Panc1 (cell line): ENCODE results near the gene MINDY4. TPM values are rescaled to one million over a fixed set of nuclear protein-coding genes. Genes with fewer than 3 reads are reported as not detected.

ENCODE experiments used
- ATAC-seq: fragments of 200-7000 bp; cut with Tn5 transposase; 2 replicates; pipeline ENCODE4 v1.9.1; 2020; ENCODE audit warnings: mild to moderate bottlenecking, moderate library complexity
- BruUV-seq: library from RNA; stranded (reverse); fragments of 400-500 nt; replicated peaks from 2 replicates; lab custom pipeline; 2021; lab: Mats Ljungman, UMichigan
- CTCF ChIA-PET: fragments of 300-600 bp; sonication (Branson Sonifier 250); formaldehyde crosslinking; loops from one replicate; lab custom pipeline; 2022; ENCODE audit warnings: antibody characterized with exemption; lab: Charles Lee
- POLR2A ChIA-PET: fragments of 300-600 bp; sonication (Branson Sonifier 250); formaldehyde crosslinking; loops from one replicate; lab custom pipeline; 2022; ENCODE audit warnings: antibody characterized with exemption; lab: Charles Lee
- DNase-seq: peaks from one replicate; pipeline ENCODE4 v3.0.0-alpha.2; 2010; ENCODE audit warnings: low read depth, low spot score
- H3K27ac ChIP-seq: 2 replicates; pipeline ENCODE4 v1.5.1; 2011; ENCODE audit warnings: mild to moderate bottlenecking, low read length, inconsistent platforms
- H3K27me3 ChIP-seq: fragments of 200-500 bp; sonication (Bioruptor generic); 2 replicates; pipeline ENCODE4 v1.6.0; 2014; ENCODE audit warnings: low read length, inconsistent platforms; ENCODE audit not compliant: control insufficient read depth, insufficient read depth
- H3K36me3 ChIP-seq: fragments of 200-500 bp; sonication (Bioruptor generic); 2 replicates; pipeline ENCODE4 v1.5.1; 2014; ENCODE audit warnings: inconsistent platforms, mild to moderate bottlenecking, low read length, moderate library complexity; ENCODE audit not compliant: control insufficient read depth, insufficient read depth
- H3K4me1 ChIP-seq: 2 replicates; pipeline ENCODE4 v1.5.1; 2011; ENCODE audit warnings: inconsistent platforms, mild to moderate bottlenecking, low read length, moderate library complexity; ENCODE audit not compliant: control insufficient read depth, insufficient read depth
- H3K4me3 ChIP-seq, 2 experiments: 2 replicates each; pipeline ENCODE4 v1.5.1; 2011 to 2012; ENCODE audit warnings: low read depth in 2 of 2, low read length in 2 of 2, mild to moderate bottlenecking in 2 of 2, inconsistent platforms in 1 of 2, moderate library complexity in 1 of 2
- H3K9me3 ChIP-seq: fragments of 200-500 bp; sonication (Bioruptor generic); 2 replicates; pipeline ENCODE4 v1.5.1; 2014; ENCODE audit warnings: low read depth, mild to moderate bottlenecking, inconsistent platforms, low read length, moderate library complexity; ENCODE audit not compliant: control insufficient read depth, insufficient read depth
- CTCF ChIP-seq: fragments of 450-650 bp; IDR thresholded peaks from 2 replicates; pipeline ENCODE4 v1.5.1; 2017; ENCODE audit warnings: mild to moderate bottlenecking
- POLR2AphosphoS5 ChIP-seq: IDR thresholded peaks from 2 replicates; pipeline ENCODE4 v1.6.1; 2012; ENCODE audit warnings: mild to moderate bottlenecking, low read depth, low read length, moderate library complexity
- REST ChIP-seq, 2 experiments: IDR thresholded peaks; 2 replicates each; pipeline ENCODE4 v1.6.1; 2011 to 2012; ENCODE audit warnings: low read depth in 2 of 2, control low read depth in 1 of 2, low read length in 1 of 2, mild to moderate bottlenecking in 1 of 2, moderate library complexity in 1 of 2; ENCODE audit not compliant: insufficient read depth in 1 of 2
- SIN3A ChIP-seq: IDR thresholded peaks from 2 replicates; pipeline ENCODE4 v1.6.1; 2012; ENCODE audit warnings: low read depth, mild to moderate bottlenecking, low read length, moderate library complexity, borderline replicate concordance; ENCODE audit not compliant: insufficient read depth
- TCF7L2 ChIP-seq: IDR thresholded peaks from 2 replicates; pipeline ENCODE4 v1.6.1; 2011; ENCODE audit warnings: mild to moderate bottlenecking, low read depth, low read length, inconsistent platforms
- in situ Hi-C: cut with HindIII; loops from 2 replicates; pipeline ENCODE4 v1.10.0; 2016; ENCODE audit warnings: low sequenced_read_pairs, low pct_unique_long_range_greater_than_20kb
- intact Hi-C: fragments of 100-400 bp; cut with micrococcal nuclease; formaldehyde crosslinking; loops from one replicate; pipeline ENCODE4 v1.10.0; 2022; ENCODE audit not compliant: unreplicated experiment
- total RNA-seq: library from RNA; stranded (reverse); gene quantifications from one replicate; pipeline ENCODE4 v1.2.1, GENCODE V29; 2021; ENCODE audit not compliant: unreplicated experiment

MINDY4 gene
- total RNA-seq, 1 experiment from 2014 or later = 6.2 TPM

- in situ Hi-C loops = no loop called here
- ChIA-PET CTCF (no interaction called here), POLR2A (no interaction called here)
- Histone ChIP-seq H3K27me3 (no peaks in the 10 kb centered on the region), H3K4me1 (no peaks in the 10 kb centered on the region), H3K4me3 (no peak overlapping the region), H3K36me3 (no peaks in the 10 kb centered on the region), H3K9me3 (no peaks in the 10 kb centered on the region), H3K27ac (no peak overlapping the region)
- no peak for TF ChIP-seq REST (IDR thresholded peaks at IDR 0.05; ENCODE audit: insufficient read depth in 1 of 2, low read depth in 2 of 2, low read length in 1 of 2)
- no peak for TF ChIP-seq TCF7L2
- TF ChIP-seq SIN3A = no peak
- no peak for TF ChIP-seq CTCF
- TF ChIP-seq POLR2AphosphoS5 = no peak
- ATAC-seq = no peak
- BruUV-seq = no TSS peak
- intact Hi-C loops = no loop called here
- DNase-seq = no peak
Measured at GRCh38 chr7:30867483-30867882, 96.3 kb downstream of the MINDY4 start.

GRCh38 chr7:30869794-30870611 is 98.8 kb downstream of the MINDY4 start:
- H3K4me1 ChIP-seq = no peaks in the 10 kb centered on the region
- H3K4me3 ChIP-seq = no peak overlapping the region
- in situ Hi-C loops (no loop called here), intact Hi-C loops (no loop called here)
- H3K36me3 ChIP-seq = no peaks in the 10 kb centered on the region
- ATAC-seq (no peak), DNase-seq (no peak)
- BruUV-seq = no TSS peak
- H3K27ac ChIP-seq = no peak overlapping the region
- TF ChIP-seq SIN3A = no peak
- no peak for TF ChIP-seq REST (IDR thresholded peaks at IDR 0.05; ENCODE audit: insufficient read depth in 1 of 2, low read depth in 2 of 2, low read length in 1 of 2)
- TF ChIP-seq TCF7L2 = no peak
- no peak for TF ChIP-seq CTCF
- TF ChIP-seq POLR2AphosphoS5 = no peak
- POLR2A ChIA-PET = interaction anchor here (0.6 kb wide), 1 partner anchor 533 kb away, joined by 3 read pairs; no protein-coding TSS in a partner anchor
- CTCF ChIA-PET = no interaction called here
- H3K9me3 ChIP-seq = no peaks in the 10 kb centered on the region
- H3K27me3 ChIP-seq = no peaks in the 10 kb centered on the region
